RWPE1 (cell line): ENCODE results near the gene ANK2.

Source experiments
- CTCF ChIA-PET: fragments of 350-600 bp; sonication (Branson Sonifier 250); formaldehyde crosslinking; extraction: SDS; loops from one replicate; lab custom pipeline; 2021; lab: Yijun Ruan, JAX
- POLR2A ChIA-PET: fragments of 400-600 bp; formaldehyde crosslinking; extraction: SDS; loops from one replicate; lab custom pipeline; 2020; ENCODE audit warnings: antibody characterized with exemption; ENCODE audit not compliant: low non-redundant PET; lab: Yijun Ruan, JAX
- DNase-seq: peaks from one replicate; pipeline ENCODE4 v3.0.0; 2012; ENCODE audit warnings: low spot score
- H3K27ac ChIP-seq: fragments of 450-650 bp; 2 replicates; pipeline ENCODE4 v1.5.1; 2017
- TF ChIP-seq, protein P1 (sequence below): fragments of 450-650 bp; conservative IDR thresholded peaks from 2 replicates; pipeline ENCODE4 v1.5.1; 2017; ENCODE audit warnings: low read depth, mild to moderate bottlenecking

ANK2 gene

DNA sequence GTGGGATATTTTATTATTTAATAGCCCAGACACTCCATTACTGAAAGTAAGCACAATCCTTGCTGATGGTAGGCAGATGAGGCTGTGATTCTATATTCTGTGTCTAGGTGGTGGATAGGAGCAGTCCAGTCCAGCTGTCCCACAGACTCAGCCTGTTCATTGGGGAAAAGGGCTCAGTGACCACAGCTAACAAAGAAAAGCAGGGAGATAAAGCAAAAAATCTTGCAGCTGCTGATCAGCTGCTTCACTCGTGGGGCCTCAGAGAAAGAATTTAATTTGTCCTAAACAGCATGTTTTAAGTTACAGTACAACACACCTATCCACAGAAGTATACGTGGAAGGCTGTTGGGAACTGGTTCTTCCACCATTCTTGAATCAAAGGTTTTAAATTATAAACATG is 40.7 kb upstream of the ANK2 start:
- H3K27ac ChIP-seq: no peak overlapping the region
- ChIA-PET POLR2A (no interaction called here), CTCF (no interaction called here)
- TF ChIP-seq, protein P1, sequence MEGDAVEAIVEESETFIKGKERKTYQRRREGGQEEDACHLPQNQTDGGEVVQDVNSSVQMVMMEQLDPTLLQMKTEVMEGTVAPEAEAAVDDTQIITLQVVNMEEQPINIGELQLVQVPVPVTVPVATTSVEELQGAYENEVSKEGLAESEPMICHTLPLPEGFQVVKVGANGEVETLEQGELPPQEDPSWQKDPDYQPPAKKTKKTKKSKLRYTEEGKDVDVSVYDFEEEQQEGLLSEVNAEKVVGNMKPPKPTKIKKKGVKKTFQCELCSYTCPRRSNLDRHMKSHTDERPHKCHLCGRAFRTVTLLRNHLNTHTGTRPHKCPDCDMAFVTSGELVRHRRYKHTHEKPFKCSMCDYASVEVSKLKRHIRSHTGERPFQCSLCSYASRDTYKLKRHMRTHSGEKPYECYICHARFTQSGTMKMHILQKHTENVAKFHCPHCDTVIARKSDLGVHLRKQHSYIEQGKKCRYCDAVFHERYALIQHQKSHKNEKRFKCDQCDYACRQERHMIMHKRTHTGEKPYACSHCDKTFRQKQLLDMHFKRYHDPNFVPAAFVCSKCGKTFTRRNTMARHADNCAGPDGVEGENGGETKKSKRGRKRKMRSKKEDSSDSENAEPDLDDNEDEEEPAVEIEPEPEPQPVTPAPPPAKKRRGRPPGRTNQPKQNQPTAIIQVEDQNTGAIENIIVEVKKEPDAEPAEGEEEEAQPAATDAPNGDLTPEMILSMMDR: no peak
- no peak for DNase-seq

DNA sequence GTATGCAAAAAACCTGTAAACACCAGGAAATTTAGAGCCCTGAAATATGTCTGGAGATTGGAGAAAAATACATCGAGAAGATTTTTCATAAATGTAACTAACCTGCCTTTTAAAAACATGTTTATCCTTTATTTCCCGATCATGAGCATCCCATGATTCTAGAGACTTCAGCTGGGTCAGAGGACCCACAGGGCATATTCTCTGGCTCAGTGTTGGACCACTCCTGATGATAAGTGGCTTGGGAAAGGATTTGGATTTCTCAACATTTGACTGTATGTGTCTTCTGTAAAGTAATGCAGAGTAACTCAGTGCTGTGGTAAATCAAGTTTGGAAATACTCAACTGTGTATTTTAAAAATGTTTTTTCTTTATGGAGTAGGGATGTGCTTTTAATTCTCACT is 40.0 kb upstream of the ANK2 start:
- no peak for DNase-seq
- POLR2A ChIA-PET: no interaction called here
- CTCF ChIA-PET: no interaction called here
- TF ChIP-seq, protein P1: no peak
- no peak overlapping the region for H3K27ac ChIP-seq

DNA sequence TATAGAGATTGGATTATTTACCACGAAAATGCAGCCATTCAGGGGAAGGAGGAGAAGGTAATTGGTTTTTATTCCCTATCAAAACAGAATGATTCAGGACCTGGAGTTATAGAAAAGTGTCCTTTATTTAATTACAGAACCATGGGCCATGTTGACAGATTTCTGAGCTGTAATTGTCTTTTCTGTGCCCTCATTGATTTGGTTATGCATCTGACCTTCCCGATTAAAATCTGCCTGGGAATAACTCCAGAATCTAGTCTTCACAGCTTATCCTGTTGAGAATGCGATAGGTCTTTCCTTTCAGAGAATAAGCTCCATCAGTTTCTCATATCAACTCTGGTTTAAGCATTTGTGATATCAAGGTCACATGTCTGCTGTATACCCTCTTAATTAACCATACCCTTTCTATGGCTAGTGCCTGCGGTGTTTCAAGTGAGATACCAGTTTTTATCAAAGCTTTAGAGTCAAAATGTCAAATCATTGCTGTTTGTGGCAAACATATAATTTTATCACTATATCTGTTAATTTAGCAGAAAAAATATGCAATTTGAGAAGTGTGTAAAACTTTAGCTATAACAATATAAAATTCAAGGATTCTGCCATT is 37.2 kb upstream of the ANK2 start:
- ChIA-PET POLR2A (no interaction called here), CTCF (no interaction called here)
- DNase-seq: no peak
- no peak overlapping the region for H3K27ac ChIP-seq
- TF ChIP-seq, protein P1: no peak

DNA sequence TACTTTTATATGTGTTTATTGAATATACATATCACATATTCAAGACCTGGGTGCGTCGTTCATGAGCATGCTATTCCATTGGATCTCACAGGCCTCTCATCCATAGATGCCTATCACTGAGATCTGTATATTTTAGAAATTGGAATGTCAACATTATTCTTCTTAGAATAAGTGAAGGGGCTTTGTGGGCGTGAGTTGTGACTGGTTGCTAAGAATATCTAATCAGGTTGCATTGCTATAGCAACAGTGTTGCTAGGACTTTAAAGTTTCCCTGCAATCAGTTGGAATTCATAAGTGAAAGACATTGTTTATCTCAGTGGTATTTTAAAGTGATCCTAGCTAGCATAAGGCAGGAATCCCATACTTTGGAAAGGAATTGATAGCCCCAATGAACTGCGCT is 36.7 kb upstream of the ANK2 start:
- TF ChIP-seq, protein P1: no peak
- CTCF ChIA-PET: no interaction called here
- no peak for DNase-seq
- POLR2A ChIA-PET: no interaction called here
- no peak overlapping the region for H3K27ac ChIP-seq

DNA sequence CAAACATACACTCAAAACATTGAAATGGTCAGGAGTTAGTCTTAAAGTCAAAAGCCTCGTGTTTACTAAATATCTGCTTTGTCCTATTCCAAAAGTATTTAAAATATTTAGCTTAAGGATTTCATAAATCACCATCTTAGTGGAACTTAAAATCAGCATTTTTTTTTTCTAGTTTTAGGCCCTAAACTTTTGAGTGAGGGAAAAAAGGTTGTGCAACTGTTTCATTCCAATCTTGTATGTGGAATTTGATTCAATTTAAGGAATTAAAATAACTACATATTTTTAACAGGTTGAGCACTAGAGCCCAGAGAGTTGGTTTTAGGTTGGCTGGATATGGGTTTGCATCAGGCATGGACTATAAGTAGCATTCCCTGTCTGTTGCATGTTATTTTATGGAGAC is 35.7 kb upstream of the ANK2 start:
- POLR2A ChIA-PET: no interaction called here

DNA sequence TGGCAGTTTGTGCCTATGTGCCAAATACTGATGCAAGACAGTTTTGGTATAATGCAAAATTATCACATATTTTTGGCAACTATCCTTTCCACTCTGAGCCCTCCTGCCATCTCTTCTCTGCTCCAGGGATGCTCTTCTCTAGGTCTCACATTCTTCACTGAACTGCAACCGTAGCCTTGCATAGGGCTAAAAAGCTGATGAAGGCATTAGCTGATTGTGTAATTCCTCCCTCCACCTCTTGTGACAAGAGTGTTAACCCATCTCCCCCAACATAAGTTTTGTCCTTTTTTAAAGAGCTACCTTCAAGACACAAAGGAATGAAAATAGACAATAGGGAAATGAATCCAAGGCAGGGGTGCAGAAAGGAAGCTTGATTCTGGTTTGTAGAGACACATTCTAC is 33.1 kb upstream of the ANK2 start:
- TF ChIP-seq, protein P1: no peak
- no peak overlapping the region for H3K27ac ChIP-seq
- CTCF ChIA-PET: no interaction called here
- no peak for DNase-seq
- POLR2A ChIA-PET: no interaction called here

More for the DNA sequence above, 35.7 kb upstream of the ANK2 start:
- TF ChIP-seq, protein P1: no peak
- CTCF ChIA-PET: no interaction called here
- H3K27ac ChIP-seq: no peak overlapping the region
- DNase-seq: no peak
